Colonic mucosa (tissue), 4 donors: ENCODE measurements around the gene CEP43. TPM values are rescaled to one million over a fixed set of nuclear protein-coding genes. Genes with fewer than 3 reads are reported as not detected.

ENCODE experiments used
- DNase-seq: peaks from one replicate; pipeline ENCODE4 v3.0.0-alpha.2; 2020
- H3K27ac ChIP-seq: fragments of 200-600 bp; one replicate; pipeline ENCODE4 v1.8.0; 2021
- H3K27me3 ChIP-seq: fragments of 200-600 bp; one replicate; pipeline ENCODE4 v1.8.0; 2021
- H3K36me3 ChIP-seq: fragments of 200-600 bp; one replicate; pipeline ENCODE4 v1.8.0; 2021
- H3K4me1 ChIP-seq: fragments of 200-600 bp; one replicate; pipeline ENCODE4 v1.8.0; 2021; ENCODE audit warnings: mild to moderate bottlenecking
- H3K4me3 ChIP-seq: fragments of 200-600 bp; one replicate; pipeline ENCODE4 v1.8.0; 2021
- H3K9ac ChIP-seq, 2 donors: one replicate each; pipeline ENCODE4 v1.7.0; 2013; ENCODE audit warnings: control low read depth in 2 of 2, low read depth in 2 of 2, low read length in 2 of 2
- H3K9me3 ChIP-seq: fragments of 200-600 bp; one replicate; pipeline ENCODE4 v1.8.0; 2021
- CTCF ChIP-seq: fragments of 200-600 bp; IDR thresholded peaks from one replicate; pipeline ENCODE4 v1.8.0; 2022; ENCODE audit warnings: antibody characterized with exemption, mild to moderate bottlenecking
- intact Hi-C: fragments of 100-400 bp; cut with DNase I; formaldehyde crosslinking; loops from one replicate; pipeline ENCODE4 v1.14.1; 2022
- total RNA-seq, 2 donors: library from RNA; stranded (reverse); fragmentation: NEBNext Ultra II Directional in 1 of 2; extraction: Animal tissue kit (Norgen Biotek cat#: 25700) in 1 of 2; gene quantifications; one replicate each; pipeline ENCODE4 v1.2.1, GENCODE V29; 2021
- donor health status: healthy.
- donor health status: DM: no; HTN: no; CAD: no.
- donor health status: DM: no; HTN: no; CAD: no.

Gene CEP43
- total RNA-seq, 2 donors from 2014 or later: 17.3 to 23.8 TPM

- peaks cover 7% of the 10 kb centered on the region for H3K4me1 ChIP-seq
These were observed 1.6 kb downstream of the CEP43 start for GRCh38 chr6:167000759-167001158.

GRCh38 chr6:167005350-167006159, 6.4 kb downstream of the CEP43 start:
- peak; percentile 23 for DNase-seq
- intact Hi-C loops: no loop called here
- Histone ChIP-seq H3K9me3 (no peaks in the 10 kb centered on the region), H3K27me3 (no peaks in the 10 kb centered on the region), H3K4me1 (peaks cover 2% of the 10 kb centered on the region), H3K9ac (no peak overlapping the region), H3K27ac (no peak overlapping the region), H3K36me3 (no peaks in the 10 kb centered on the region), H3K4me3 (no peak overlapping the region)
- no peak for TF ChIP-seq CTCF

More at GRCh38 chr6:167000759-167001158, 1.6 kb downstream of the CEP43 start:
- TF ChIP-seq CTCF: no peak
- H3K36me3 ChIP-seq: no peaks in the 10 kb centered on the region
- no peak for DNase-seq
- intact Hi-C loops: no loop called here
- H3K27me3 ChIP-seq: no peaks in the 10 kb centered on the region
- H3K9ac ChIP-seq: no peak overlapping the region
- no peaks in the 10 kb centered on the region for H3K9me3 ChIP-seq
- no peak overlapping the region for H3K4me3 ChIP-seq
- H3K27ac ChIP-seq: no peak overlapping the region

GRCh38 chr6:167007985-167008384, 8.8 kb downstream of the CEP43 start:
- Histone ChIP-seq H3K9ac (no peak overlapping the region), H3K4me1 (no peaks in the 10 kb centered on the region), H3K4me3 (no peak overlapping the region), H3K9me3 (no peaks in the 10 kb centered on the region), H3K27ac (no peak overlapping the region), H3K27me3 (no peaks in the 10 kb centered on the region), H3K36me3 (no peaks in the 10 kb centered on the region)
- intact Hi-C loops: no loop called here
- no peak for TF ChIP-seq CTCF
- no peak for DNase-seq

- Histone ChIP-seq H3K36me3 (peaks cover 5% of the 10 kb centered on the region), H3K4me3 (no peak overlapping the region), H3K9ac (no peak overlapping the region), H3K9me3 (no peaks in the 10 kb centered on the region), H3K27ac (no peak overlapping the region), H3K27me3 (no peaks in the 10 kb centered on the region), H3K4me1 (no peaks in the 10 kb centered on the region)
- TF ChIP-seq CTCF: no peak
- DNase-seq: no peak
- intact Hi-C loops: no loop called here
These were observed 13.9 kb downstream of the CEP43 start for GRCh38 chr6:167013067-167013466.

- no peak for DNase-seq
- peaks cover 5% of the 10 kb centered on the region for H3K36me3 ChIP-seq
- intact Hi-C loops: no loop called here
- H3K27ac ChIP-seq: no peak overlapping the region
- no peaks in the 10 kb centered on the region for H3K27me3 ChIP-seq
- H3K4me1 ChIP-seq: no peaks in the 10 kb centered on the region
- H3K9ac ChIP-seq: no peak overlapping the region
- TF ChIP-seq CTCF: no peak
- H3K4me3 ChIP-seq: no peak overlapping the region
- H3K9me3 ChIP-seq: no peaks in the 10 kb centered on the region
These were observed 14.7 kb downstream of the CEP43 start for GRCh38 chr6:167013946-167014345.
